HL-60 (cell line): ENCODE data around the gene PRODH2.
"Not testable (repeated sequence)": the region's sequence is repeated elsewhere in the genome, so short reads cannot be mapped to it uniquely, and the experiment has no call there.

Experiments
- GABPA ChIP-seq: IDR thresholded peaks from 2 replicates; pipeline ENCODE4 v1.6.1; 2012; ENCODE audit warnings: low read depth
- POLR2AphosphoS5 ChIP-seq: IDR thresholded peaks from 2 replicates; pipeline ENCODE4 v1.6.1; 2012; ENCODE audit warnings: low read depth
- TF ChIP-seq, protein P1 (sequence below): IDR thresholded peaks from one replicate; pipeline ENCODE4 v1.5.1; 2011; ENCODE audit warnings: low read length, control low read depth, inconsistent platforms; ENCODE audit not compliant: insufficient read depth
- TF ChIP-seq, protein P2 (sequence below): IDR thresholded peaks from 2 replicates; pipeline ENCODE4 v1.6.1; 2012; ENCODE audit warnings: low read depth; ENCODE audit not compliant: insufficient replicate concordance

DNA sequence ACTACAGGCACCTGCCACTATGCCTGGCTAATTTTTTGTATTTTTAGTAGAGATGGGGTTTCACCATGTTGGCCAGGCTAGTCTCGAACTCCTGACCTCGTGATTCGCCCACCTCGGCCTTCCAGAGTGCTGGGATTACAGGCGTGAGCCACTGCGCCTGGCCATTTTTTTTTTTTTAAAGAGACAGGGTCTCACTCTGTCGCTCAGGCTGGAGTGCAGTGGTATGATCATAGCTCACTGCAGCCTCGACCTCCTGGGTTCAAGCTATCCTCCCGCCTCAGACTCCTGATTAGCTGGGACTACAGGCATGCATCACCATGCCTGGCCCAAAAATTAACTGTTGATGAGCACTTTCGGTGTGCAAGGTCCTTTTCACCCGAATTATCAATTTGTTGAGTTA lies 23.5 kb upstream of the PRODH2 start:
- TF ChIP-seq, protein P1, sequence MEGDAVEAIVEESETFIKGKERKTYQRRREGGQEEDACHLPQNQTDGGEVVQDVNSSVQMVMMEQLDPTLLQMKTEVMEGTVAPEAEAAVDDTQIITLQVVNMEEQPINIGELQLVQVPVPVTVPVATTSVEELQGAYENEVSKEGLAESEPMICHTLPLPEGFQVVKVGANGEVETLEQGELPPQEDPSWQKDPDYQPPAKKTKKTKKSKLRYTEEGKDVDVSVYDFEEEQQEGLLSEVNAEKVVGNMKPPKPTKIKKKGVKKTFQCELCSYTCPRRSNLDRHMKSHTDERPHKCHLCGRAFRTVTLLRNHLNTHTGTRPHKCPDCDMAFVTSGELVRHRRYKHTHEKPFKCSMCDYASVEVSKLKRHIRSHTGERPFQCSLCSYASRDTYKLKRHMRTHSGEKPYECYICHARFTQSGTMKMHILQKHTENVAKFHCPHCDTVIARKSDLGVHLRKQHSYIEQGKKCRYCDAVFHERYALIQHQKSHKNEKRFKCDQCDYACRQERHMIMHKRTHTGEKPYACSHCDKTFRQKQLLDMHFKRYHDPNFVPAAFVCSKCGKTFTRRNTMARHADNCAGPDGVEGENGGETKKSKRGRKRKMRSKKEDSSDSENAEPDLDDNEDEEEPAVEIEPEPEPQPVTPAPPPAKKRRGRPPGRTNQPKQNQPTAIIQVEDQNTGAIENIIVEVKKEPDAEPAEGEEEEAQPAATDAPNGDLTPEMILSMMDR: not testable (repeated sequence)
- TF ChIP-seq, protein P2, sequence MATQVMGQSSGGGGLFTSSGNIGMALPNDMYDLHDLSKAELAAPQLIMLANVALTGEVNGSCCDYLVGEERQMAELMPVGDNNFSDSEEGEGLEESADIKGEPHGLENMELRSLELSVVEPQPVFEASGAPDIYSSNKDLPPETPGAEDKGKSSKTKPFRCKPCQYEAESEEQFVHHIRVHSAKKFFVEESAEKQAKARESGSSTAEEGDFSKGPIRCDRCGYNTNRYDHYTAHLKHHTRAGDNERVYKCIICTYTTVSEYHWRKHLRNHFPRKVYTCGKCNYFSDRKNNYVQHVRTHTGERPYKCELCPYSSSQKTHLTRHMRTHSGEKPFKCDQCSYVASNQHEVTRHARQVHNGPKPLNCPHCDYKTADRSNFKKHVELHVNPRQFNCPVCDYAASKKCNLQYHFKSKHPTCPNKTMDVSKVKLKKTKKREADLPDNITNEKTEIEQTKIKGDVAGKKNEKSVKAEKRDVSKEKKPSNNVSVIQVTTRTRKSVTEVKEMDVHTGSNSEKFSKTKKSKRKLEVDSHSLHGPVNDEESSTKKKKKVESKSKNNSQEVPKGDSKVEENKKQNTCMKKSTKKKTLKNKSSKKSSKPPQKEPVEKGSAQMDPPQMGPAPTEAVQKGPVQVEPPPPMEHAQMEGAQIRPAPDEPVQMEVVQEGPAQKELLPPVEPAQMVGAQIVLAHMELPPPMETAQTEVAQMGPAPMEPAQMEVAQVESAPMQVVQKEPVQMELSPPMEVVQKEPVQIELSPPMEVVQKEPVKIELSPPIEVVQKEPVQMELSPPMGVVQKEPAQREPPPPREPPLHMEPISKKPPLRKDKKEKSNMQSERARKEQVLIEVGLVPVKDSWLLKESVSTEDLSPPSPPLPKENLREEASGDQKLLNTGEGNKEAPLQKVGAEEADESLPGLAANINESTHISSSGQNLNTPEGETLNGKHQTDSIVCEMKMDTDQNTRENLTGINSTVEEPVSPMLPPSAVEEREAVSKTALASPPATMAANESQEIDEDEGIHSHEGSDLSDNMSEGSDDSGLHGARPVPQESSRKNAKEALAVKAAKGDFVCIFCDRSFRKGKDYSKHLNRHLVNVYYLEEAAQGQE: not testable (repeated sequence)
- TF ChIP-seq POLR2AphosphoS5, GABPA: not testable (repeated sequence)
